Forelimb muscle (tissue), 1 donor: Measurements from ENCODE around the gene SDS. TPM values are rescaled to one million over a fixed set of nuclear protein-coding genes. Genes with fewer than 3 reads are reported as not detected.
A peak's percentile ranks its signal among the peaks of the same experiment; 100 is the strongest.
"Not testable (repeated sequence)": the region's sequence is repeated elsewhere in the genome, so short reads cannot be mapped to it uniquely, and the experiment has no call there.

ENCODE experiments used
- DNase-seq: peaks from one replicate; pipeline ENCODE4 v3.0.0-alpha.2; 2013; ENCODE audit warnings: low read depth
- polyA plus RNA-seq: library from polyadenylated mRNA; unstranded; fragments of 120-200 nt; gene quantifications from one replicate; pipeline ENCODE4 v1.2.1, GENCODE V29; 2013; ENCODE audit not compliant: insufficient read length

The SDS gene
- polyA plus RNA-seq, 1 donor = 0.20 TPM

- DNase-seq = no peak
Measured at GRCh38 chr12:113381220-113381619, 22.5 kb downstream of the SDS start.

- DNase-seq = no peak
Measured at GRCh38 chr12:113378291-113378690, 25.4 kb downstream of the SDS start.

GRCh38 chr12:113374823-113375428 is 28.8 kb downstream of the SDS start:
- no peak for DNase-seq

GRCh38 chr12:113373969-113374368 is 29.7 kb downstream of the SDS start:
- DNase-seq = no peak

- no peak for DNase-seq
Measured at GRCh38 chr12:113373440-113373839, 30.2 kb downstream of the SDS start.

GRCh38 chr12:113372371-113372770 is 31.3 kb downstream of the SDS start:
- DNase-seq = no peak

GRCh38 chr12:113371808-113372207 is 31.9 kb downstream of the SDS start:
- DNase-seq = no peak

- DNase-seq = no peak
Measured at GRCh38 chr12:113370923-113371682, 32.6 kb downstream of the SDS start.

- no peak for DNase-seq
Measured at GRCh38 chr12:113369391-113369985, 34.2 kb downstream of the SDS start.

- DNase-seq = no peak
Measured at GRCh38 chr12:113368331-113368730, 35.4 kb downstream of the SDS start.

- no peak for DNase-seq
Measured at GRCh38 chr12:113366827-113367226, 36.9 kb downstream of the SDS start.

- no peak for DNase-seq
Measured at GRCh38 chr12:113365639-113366395, 37.9 kb downstream of the SDS start.

GRCh38 chr12:113364698-113365097 is 39.0 kb downstream of the SDS start:
- no peak for DNase-seq

GRCh38 chr12:113361574-113362370 is 41.9 kb downstream of the SDS start:
- no peak for DNase-seq

- no peak for DNase-seq
Measured at GRCh38 chr12:113359939-113360748, 43.5 kb downstream of the SDS start.

GRCh38 chr12:113359133-113359938 is 44.4 kb downstream of the SDS start:
- no peak for DNase-seq

GRCh38 chr12:113358381-113359132 is 45.1 kb downstream of the SDS start, which contains the start of gene PLBD2:
Gene PLBD2 (plus strand): TSS chr12:113358587. CDS start chr12:113358601, 14 bp downstream.
- peak; percentile 54 for DNase-seq

GRCh38 chr12:113354192-113354591 is 49.5 kb downstream of the SDS start:
- not testable (repeated sequence) for DNase-seq

GRCh38 chr12:113351089-113351488 is 52.6 kb downstream of the SDS start:
- no peak for DNase-seq
